Measurements from ENCODE around the gene FREM1.

Gene FREM1

DNA sequence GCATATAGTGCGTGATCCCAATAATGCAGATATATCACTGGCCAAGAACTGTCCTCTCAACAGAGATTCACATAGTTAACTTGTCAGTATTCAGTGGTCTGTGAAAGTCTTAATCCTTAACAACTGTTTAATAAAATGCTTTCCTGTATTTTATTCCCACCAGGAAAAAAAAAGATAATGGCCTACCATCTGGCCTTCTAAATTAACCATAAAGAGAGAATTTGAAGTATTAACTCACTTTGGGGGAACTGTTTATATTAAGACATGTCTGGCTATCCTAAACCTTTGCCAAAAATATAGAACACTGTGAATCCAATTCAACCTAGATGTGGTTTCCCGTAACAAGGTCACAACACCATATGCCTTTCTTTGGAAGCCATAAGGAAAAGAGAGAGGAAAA is 818 bp upstream of the FREM1 start:
- no peak overlapping the region for H3K27ac ChIP-seq (ENCODE audit: low read depth, low read length)
- H3K9ac ChIP-seq (ENCODE audit: low read depth in 1 of 2, low read length in 2 of 2): no peak overlapping the region

DNA sequence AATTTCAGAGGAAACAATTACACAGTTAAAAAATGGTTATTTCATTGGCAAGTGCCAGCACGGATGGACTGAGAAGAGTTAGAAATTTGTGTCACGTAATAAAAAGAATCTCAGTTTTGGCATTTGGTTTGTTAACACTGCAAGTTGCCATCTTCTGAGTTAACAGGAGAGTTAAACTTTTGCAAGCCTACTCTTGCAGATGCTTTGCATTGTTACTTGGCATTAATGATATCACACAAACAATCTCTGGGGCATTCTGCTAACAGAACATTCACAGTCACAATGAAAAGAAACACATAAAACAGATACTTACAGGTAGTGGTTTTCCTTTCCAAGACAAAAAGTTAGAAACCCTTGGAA is 647 bp downstream of the FREM1 start:
- Histone ChIP-seq H3K4me1 (ENCODE audit: control insufficient read depth in 1 of 2, insufficient read depth in 2 of 2, low read length in 2 of 2) (peaks cover 18 to 19% of the 10 kb centered on the region in 2 donors), H3K36me3 (ENCODE audit: control insufficient read depth in 1 of 2, insufficient read depth in 2 of 2, low read length in 2 of 2) (no peaks in the 10 kb centered on the region), H3K9me3 (ENCODE audit: control insufficient read depth in 1 of 2, low read length in 2 of 2) (no peaks in the 10 kb centered on the region), H3K27ac (ENCODE audit: low read depth, low read length) (no peak overlapping the region), H3K4me3 (ENCODE audit: low read depth in 1 of 2, low read length in 2 of 2) (peak overlapping the region; percentile 66 to 74), H3K27me3 (ENCODE audit: control insufficient read depth in 1 of 2, insufficient read depth in 2 of 2, low read length in 2 of 2) (no peaks in the 10 kb centered on the region), H3K9ac (ENCODE audit: low read depth in 1 of 2, low read length in 2 of 2) (peak overlapping the region in 1 of 2 donors; percentile 53)

More for the DNA sequence above, 818 bp upstream of the FREM1 start:
- Histone ChIP-seq H3K4me1 (ENCODE audit: control insufficient read depth in 1 of 2, insufficient read depth in 2 of 2, low read length in 2 of 2) (peaks cover 18% of the 10 kb centered on the region in 2 donors), H3K36me3 (ENCODE audit: control insufficient read depth in 1 of 2, insufficient read depth in 2 of 2, low read length in 2 of 2) (no peaks in the 10 kb centered on the region), H3K4me3 (ENCODE audit: low read depth in 1 of 2, low read length in 2 of 2) (no peak overlapping the region), H3K9me3 (ENCODE audit: control insufficient read depth in 1 of 2, low read length in 2 of 2) (no peaks in the 10 kb centered on the region), H3K27me3 (ENCODE audit: control insufficient read depth in 1 of 2, insufficient read depth in 2 of 2, low read length in 2 of 2) (no peaks in the 10 kb centered on the region)

DNA sequence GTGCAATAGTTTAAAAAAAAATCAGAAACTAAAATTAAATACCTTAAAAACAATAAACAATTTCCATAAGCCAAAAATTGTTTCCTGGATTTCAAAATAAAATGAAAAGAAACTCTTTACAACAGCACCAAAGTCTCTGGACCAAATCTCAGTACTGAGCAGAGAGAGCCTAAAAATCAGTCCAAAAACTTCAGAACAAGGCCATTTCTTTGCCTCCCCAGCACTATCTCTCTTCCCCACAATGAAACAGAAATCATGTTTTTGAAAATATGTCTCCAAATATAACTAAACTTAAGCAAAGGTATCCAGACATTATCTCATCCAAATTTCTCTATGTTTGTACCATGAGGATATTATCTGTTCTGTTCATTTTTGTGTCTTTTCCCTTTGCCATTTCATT is 1.0 kb downstream of the FREM1 start:
- peak overlapping the region in 1 of 2 donors; percentile 44 for H3K9ac ChIP-seq (ENCODE audit: low read depth in 1 of 2, low read length in 2 of 2)
- peak overlapping the region; percentile 66 to 74 for H3K4me3 ChIP-seq (ENCODE audit: low read depth in 1 of 2, low read length in 2 of 2)
- H3K9me3 ChIP-seq (ENCODE audit: control insufficient read depth in 1 of 2, low read length in 2 of 2): no peaks in the 10 kb centered on the region
- no peaks in the 10 kb centered on the region for H3K36me3 ChIP-seq (ENCODE audit: control insufficient read depth in 1 of 2, insufficient read depth in 2 of 2, low read length in 2 of 2)
- H3K27ac ChIP-seq (ENCODE audit: low read depth, low read length): no peak overlapping the region
- no peaks in the 10 kb centered on the region for H3K27me3 ChIP-seq (ENCODE audit: control insufficient read depth in 1 of 2, insufficient read depth in 2 of 2, low read length in 2 of 2)
- peaks cover 18 to 19% of the 10 kb centered on the region in 2 donors for H3K4me1 ChIP-seq (ENCODE audit: control insufficient read depth in 1 of 2, insufficient read depth in 2 of 2, low read length in 2 of 2)

DNA sequence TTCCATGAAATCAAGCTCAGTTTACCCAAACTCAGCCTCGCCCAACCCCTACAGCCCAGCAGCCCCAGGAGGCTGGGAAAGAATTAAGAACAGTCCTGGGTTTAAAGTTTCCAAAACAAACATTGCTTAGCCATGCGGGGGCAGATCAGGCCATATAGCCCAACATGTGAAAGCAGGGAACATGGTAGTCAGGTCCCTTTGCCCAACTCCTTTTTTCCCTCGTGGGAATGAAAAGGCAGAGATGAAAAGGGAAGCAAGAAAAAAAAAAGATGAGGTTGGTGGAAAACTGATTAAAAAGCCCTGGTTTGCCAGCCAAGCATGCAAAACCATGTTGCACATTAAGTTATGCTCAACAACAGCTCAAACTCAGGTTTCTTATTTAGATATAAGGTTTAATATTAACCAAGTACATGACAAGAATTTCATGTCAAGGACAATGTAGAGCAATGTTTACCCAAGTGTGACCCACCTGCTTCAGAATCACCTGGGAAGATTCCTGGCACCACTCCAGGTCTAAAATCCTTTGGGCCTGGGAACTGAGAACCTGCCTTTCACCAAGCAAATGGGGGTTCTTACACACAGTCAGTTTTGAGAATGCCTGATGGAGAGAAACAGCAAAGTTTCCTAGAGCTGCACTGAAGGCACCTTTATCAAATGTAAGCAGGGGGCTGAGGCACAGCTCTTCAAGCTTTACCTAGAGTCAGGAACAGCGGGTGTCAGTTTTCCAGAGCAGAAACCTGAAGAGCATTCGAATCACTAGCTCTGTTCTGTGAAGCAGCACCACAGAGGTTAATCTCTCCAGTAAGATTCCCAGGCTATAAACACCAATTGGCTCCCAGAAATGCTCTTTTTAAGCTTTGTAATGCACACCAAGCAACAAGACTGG is 1.7 kb downstream of the FREM1 start:
- Histone ChIP-seq H3K4me1 (ENCODE audit: control insufficient read depth in 1 of 2, insufficient read depth in 2 of 2, low read length in 2 of 2) (peaks cover 18 to 19% of the 10 kb centered on the region in 2 donors), H3K27ac (ENCODE audit: low read depth, low read length) (no peak overlapping the region), H3K9me3 (ENCODE audit: control insufficient read depth in 1 of 2, low read length in 2 of 2) (no peaks in the 10 kb centered on the region), H3K36me3 (ENCODE audit: control insufficient read depth in 1 of 2, insufficient read depth in 2 of 2, low read length in 2 of 2) (no peaks in the 10 kb centered on the region), H3K27me3 (ENCODE audit: control insufficient read depth in 1 of 2, insufficient read depth in 2 of 2, low read length in 2 of 2) (no peaks in the 10 kb centered on the region), H3K9ac (ENCODE audit: low read depth in 1 of 2, low read length in 2 of 2) (peak overlapping the region in 1 of 2 donors; percentile 44), H3K4me3 (ENCODE audit: low read depth in 1 of 2, low read length in 2 of 2) (peak overlapping the region; percentile 55 to 74)

DNA sequence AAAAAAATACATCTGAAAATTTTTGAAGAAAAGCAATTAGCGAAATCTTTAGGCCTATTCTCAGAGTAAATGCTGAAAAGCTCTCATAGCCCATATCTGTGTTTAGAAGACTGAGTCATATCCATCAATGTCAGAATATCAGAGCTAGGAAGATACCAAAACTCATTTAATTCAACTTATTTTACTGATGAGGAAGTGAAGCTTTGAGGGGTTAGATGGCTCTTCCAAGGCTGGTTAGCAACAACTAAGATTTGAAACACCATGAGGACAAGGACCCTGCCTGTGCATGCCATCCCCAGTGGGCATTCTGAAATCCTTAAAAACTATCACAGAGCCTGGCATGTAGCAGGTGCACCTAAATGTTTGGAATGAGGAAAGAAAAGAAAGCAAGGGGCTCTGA is 2.5 kb downstream of the FREM1 start:
- no peaks in the 10 kb centered on the region for H3K27me3 ChIP-seq (ENCODE audit: control insufficient read depth in 1 of 2, insufficient read depth in 2 of 2, low read length in 2 of 2)
- H3K36me3 ChIP-seq (ENCODE audit: control insufficient read depth in 1 of 2, insufficient read depth in 2 of 2, low read length in 2 of 2): no peaks in the 10 kb centered on the region
- no peaks in the 10 kb centered on the region for H3K9me3 ChIP-seq (ENCODE audit: control insufficient read depth in 1 of 2, low read length in 2 of 2)
- H3K4me1 ChIP-seq (ENCODE audit: control insufficient read depth in 1 of 2, insufficient read depth in 2 of 2, low read length in 2 of 2): peaks cover 18 to 19% of the 10 kb centered on the region in 2 donors
- no peak overlapping the region for H3K27ac ChIP-seq (ENCODE audit: low read depth, low read length)
- peak overlapping the region in 1 of 2 donors; percentile 74 for H3K4me3 ChIP-seq (ENCODE audit: low read depth in 1 of 2, low read length in 2 of 2)
- no peak overlapping the region for H3K9ac ChIP-seq (ENCODE audit: low read depth in 1 of 2, low read length in 2 of 2)

DNA sequence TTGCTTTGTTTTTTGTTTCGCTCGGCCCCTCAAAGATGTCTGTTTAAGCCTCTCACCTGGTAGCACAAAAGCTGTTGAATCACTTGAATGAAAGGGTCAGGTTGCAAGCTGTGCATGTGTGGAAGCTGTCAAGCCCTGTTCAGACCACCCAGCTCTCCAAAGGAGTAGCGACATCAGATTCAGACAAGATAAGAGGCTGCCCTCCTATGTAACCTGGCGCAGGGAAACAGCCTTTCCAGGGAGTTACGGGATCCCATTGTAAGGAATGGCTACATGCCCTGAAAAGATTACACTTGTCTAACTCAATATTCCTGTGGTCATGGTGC is 2.9 kb downstream of the FREM1 start:
- Histone ChIP-seq H3K27ac (ENCODE audit: low read depth, low read length) (no peak overlapping the region), H3K9ac (ENCODE audit: low read depth in 1 of 2, low read length in 2 of 2) (no peak overlapping the region), H3K27me3 (ENCODE audit: control insufficient read depth in 1 of 2, insufficient read depth in 2 of 2, low read length in 2 of 2) (no peaks in the 10 kb centered on the region), H3K4me3 (ENCODE audit: low read depth in 1 of 2, low read length in 2 of 2) (peak overlapping the region in 1 of 2 donors; percentile 1), H3K36me3 (ENCODE audit: control insufficient read depth in 1 of 2, insufficient read depth in 2 of 2, low read length in 2 of 2) (no peaks in the 10 kb centered on the region), H3K4me1 (ENCODE audit: control insufficient read depth in 1 of 2, insufficient read depth in 2 of 2, low read length in 2 of 2) (peaks cover 18 to 19% of the 10 kb centered on the region in 2 donors), H3K9me3 (ENCODE audit: control insufficient read depth in 1 of 2, low read length in 2 of 2) (no peaks in the 10 kb centered on the region)

DNA sequence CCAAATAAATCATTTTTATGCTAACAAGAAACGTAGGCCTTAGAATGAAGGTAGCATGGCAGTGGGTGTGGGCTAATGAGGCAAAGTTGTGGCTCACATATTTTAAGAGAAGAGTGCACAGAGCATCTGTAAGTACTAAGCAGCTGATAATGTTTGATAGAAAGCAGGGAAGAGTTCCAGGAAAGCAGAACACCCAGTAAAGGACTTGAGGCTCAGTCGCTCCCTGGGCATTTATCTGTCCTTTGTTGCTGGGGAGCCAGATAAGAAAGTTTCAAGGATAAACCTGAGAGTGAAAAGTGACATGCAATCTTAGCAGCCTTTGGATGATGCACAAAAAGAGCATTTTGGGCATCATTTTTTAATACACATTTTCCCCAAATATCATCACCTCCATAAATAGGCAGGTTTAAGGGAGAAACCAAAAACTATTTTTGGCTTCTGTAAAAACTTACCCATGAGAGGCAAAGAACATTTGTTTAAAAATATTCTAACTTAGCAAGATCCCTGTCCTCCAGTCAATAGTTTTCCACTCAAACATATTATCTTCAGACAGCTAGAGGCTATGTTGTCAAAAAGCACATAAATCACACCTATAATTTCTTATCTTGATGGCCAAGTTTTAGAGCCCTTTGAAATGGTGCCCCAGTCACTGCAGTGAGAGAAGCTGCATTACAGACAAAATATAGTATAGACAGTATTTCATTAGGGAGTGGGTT is 3.4 kb downstream of the FREM1 start:
- H3K9ac ChIP-seq (ENCODE audit: low read depth in 1 of 2, low read length in 2 of 2): no peak overlapping the region
- H3K27me3 ChIP-seq (ENCODE audit: control insufficient read depth in 1 of 2, insufficient read depth in 2 of 2, low read length in 2 of 2): no peaks in the 10 kb centered on the region
- no peaks in the 10 kb centered on the region for H3K9me3 ChIP-seq (ENCODE audit: control insufficient read depth in 1 of 2, low read length in 2 of 2)
- peaks cover 18 to 19% of the 10 kb centered on the region in 2 donors for H3K4me1 ChIP-seq (ENCODE audit: control insufficient read depth in 1 of 2, insufficient read depth in 2 of 2, low read length in 2 of 2)
- H3K36me3 ChIP-seq (ENCODE audit: control insufficient read depth in 1 of 2, insufficient read depth in 2 of 2, low read length in 2 of 2): no peaks in the 10 kb centered on the region
- no peak overlapping the region for H3K27ac ChIP-seq (ENCODE audit: low read depth, low read length)
- no peak overlapping the region for H3K4me3 ChIP-seq (ENCODE audit: low read depth in 1 of 2, low read length in 2 of 2)

DNA sequence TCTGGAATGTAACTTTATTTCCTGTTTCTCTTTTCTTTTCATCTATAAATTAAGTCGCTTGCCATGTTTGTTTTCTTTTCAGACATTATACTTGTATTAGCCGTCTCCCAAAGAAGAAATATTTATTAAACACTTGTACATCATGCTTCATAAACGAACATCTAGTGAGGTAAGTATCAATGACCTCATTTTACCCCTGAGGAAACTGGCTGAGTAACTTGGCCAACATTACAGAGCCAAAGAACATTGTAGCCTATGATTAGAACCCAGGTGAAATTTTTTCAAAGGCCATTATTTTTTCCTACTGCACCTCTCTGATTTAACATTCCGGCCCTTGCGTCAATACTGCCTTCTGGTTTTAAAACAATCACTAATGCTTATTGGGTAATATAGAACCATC is 4.2 kb downstream of the FREM1 start:
- H3K4me1 ChIP-seq (ENCODE audit: control insufficient read depth in 1 of 2, insufficient read depth in 2 of 2, low read length in 2 of 2): peaks cover 18 to 19% of the 10 kb centered on the region in 2 donors
- H3K4me3 ChIP-seq (ENCODE audit: low read depth in 1 of 2, low read length in 2 of 2): no peak overlapping the region

DNA sequence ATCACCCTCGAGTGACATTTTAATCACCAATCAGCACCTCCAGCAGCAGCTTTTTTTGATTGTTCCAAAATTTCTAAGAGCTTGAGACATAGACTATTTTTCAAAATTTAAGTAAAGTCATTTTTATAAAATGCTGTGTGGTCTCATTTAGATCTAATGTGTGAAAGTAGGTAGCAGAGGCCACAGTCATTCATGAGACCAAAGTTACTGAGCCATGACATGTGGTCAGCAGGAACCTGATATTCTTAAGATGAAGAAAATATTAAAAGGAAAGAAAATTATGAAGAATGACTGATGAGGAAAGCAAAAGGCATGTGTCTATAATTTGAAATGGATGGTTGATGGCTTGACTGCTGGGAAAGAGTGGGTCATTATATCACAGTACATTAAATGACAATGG is 7.2 kb downstream of the FREM1 start:
- Histone ChIP-seq H3K27ac (ENCODE audit: low read depth, low read length) (no peak overlapping the region), H3K27me3 (ENCODE audit: control insufficient read depth in 1 of 2, insufficient read depth in 2 of 2, low read length in 2 of 2) (no peaks in the 10 kb centered on the region), H3K9me3 (ENCODE audit: control insufficient read depth in 1 of 2, low read length in 2 of 2) (no peaks in the 10 kb centered on the region)

More for the DNA sequence above, 4.2 kb downstream of the FREM1 start:
- Histone ChIP-seq H3K36me3 (ENCODE audit: control insufficient read depth in 1 of 2, insufficient read depth in 2 of 2, low read length in 2 of 2) (no peaks in the 10 kb centered on the region), H3K27ac (ENCODE audit: low read depth, low read length) (no peak overlapping the region), H3K9ac (ENCODE audit: low read depth in 1 of 2, low read length in 2 of 2) (no peak overlapping the region), H3K27me3 (ENCODE audit: control insufficient read depth in 1 of 2, insufficient read depth in 2 of 2, low read length in 2 of 2) (no peaks in the 10 kb centered on the region), H3K9me3 (ENCODE audit: control insufficient read depth in 1 of 2, low read length in 2 of 2) (no peaks in the 10 kb centered on the region)

DNA sequence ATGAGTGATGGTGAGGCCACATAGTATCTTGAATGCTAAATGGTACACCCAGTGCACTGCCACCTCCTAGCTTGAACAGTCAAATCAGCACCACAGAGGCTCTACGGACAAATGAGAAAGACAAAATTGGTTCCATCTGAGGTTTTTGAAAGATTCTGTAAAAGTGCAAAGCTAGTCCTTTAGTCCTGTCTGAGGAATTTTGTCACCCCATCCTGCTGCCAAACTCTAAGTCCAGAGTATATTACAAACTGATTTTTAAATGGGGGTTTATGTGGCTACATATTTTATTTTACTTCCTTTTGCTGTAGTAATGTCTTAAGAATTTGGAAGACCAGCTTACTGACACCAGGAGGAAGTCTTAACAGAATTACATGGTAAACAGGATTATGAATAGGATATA is 7.7 kb downstream of the FREM1 start:
- no peak overlapping the region for H3K4me3 ChIP-seq (ENCODE audit: low read depth in 1 of 2, low read length in 2 of 2)
- no peaks in the 10 kb centered on the region for H3K27me3 ChIP-seq (ENCODE audit: control insufficient read depth in 1 of 2, insufficient read depth in 2 of 2, low read length in 2 of 2)
- no peak overlapping the region for H3K27ac ChIP-seq (ENCODE audit: low read depth, low read length)
- H3K9me3 ChIP-seq (ENCODE audit: control insufficient read depth in 1 of 2, low read length in 2 of 2): no peaks in the 10 kb centered on the region
- no peak overlapping the region for H3K9ac ChIP-seq (ENCODE audit: low read depth in 1 of 2, low read length in 2 of 2)
- peaks cover 10 to 15% of the 10 kb centered on the region in 2 donors for H3K4me1 ChIP-seq (ENCODE audit: control insufficient read depth in 1 of 2, insufficient read depth in 2 of 2, low read length in 2 of 2)
- H3K36me3 ChIP-seq (ENCODE audit: control insufficient read depth in 1 of 2, insufficient read depth in 2 of 2, low read length in 2 of 2): no peaks in the 10 kb centered on the region

More for the DNA sequence above, 7.2 kb downstream of the FREM1 start:
- H3K36me3 ChIP-seq (ENCODE audit: control insufficient read depth in 1 of 2, insufficient read depth in 2 of 2, low read length in 2 of 2): no peaks in the 10 kb centered on the region
- peaks cover 13 to 15% of the 10 kb centered on the region in 2 donors for H3K4me1 ChIP-seq (ENCODE audit: control insufficient read depth in 1 of 2, insufficient read depth in 2 of 2, low read length in 2 of 2)
- H3K9ac ChIP-seq (ENCODE audit: low read depth in 1 of 2, low read length in 2 of 2): no peak overlapping the region
- no peak overlapping the region for H3K4me3 ChIP-seq (ENCODE audit: low read depth in 1 of 2, low read length in 2 of 2)

Data from duodenal mucosa (tissue), 2 donors.